BLaER1 (cell line): ENCODE results near the gene POLR2C.
A peak's percentile ranks its signal among the peaks of the same experiment; 100 is the strongest.
"Not testable (repeated sequence)": the region's sequence is repeated elsewhere in the genome, so short reads cannot be mapped to it uniquely, and the experiment has no call there.

Experiments
- H3K27ac ChIP-seq: shearing (Covaris generic); formaldehyde crosslinking; 2 replicates; pipeline ENCODE4 v1.8.1; 2022
- H3K27me3 ChIP-seq: shearing (Covaris generic); formaldehyde crosslinking; 2 replicates; pipeline ENCODE4 v1.8.1; 2022
- H3K36me3 ChIP-seq: shearing (Covaris generic); formaldehyde crosslinking; 2 replicates; pipeline ENCODE4 v1.8.1; 2022
- H3K4me1 ChIP-seq: shearing (Covaris generic); formaldehyde crosslinking; 2 replicates; pipeline ENCODE4 v1.8.1; 2022
- H3K4me2 ChIP-seq: shearing (Covaris generic); formaldehyde crosslinking; 2 replicates; pipeline ENCODE4 v1.8.1; 2022
- H3K4me3 ChIP-seq: shearing (Covaris generic); formaldehyde crosslinking; 2 replicates; pipeline ENCODE4 v1.8.1; 2022
- H3K9ac ChIP-seq: shearing (Covaris generic); formaldehyde crosslinking; 2 replicates; pipeline ENCODE4 v1.8.1; 2022
- H3K9me3 ChIP-seq: shearing (Covaris generic); formaldehyde crosslinking; 2 replicates; pipeline ENCODE4 v1.8.1; 2022
- H4K20me1 ChIP-seq: shearing (Covaris generic); formaldehyde crosslinking; 2 replicates; pipeline ENCODE4 v1.8.1; 2022
- Cebpa-rat ChIP-seq: shearing (Covaris generic); IDR thresholded peaks from 2 replicates; pipeline ENCODE4 v1.8.1; 2022

POLR2C gene

DNA sequence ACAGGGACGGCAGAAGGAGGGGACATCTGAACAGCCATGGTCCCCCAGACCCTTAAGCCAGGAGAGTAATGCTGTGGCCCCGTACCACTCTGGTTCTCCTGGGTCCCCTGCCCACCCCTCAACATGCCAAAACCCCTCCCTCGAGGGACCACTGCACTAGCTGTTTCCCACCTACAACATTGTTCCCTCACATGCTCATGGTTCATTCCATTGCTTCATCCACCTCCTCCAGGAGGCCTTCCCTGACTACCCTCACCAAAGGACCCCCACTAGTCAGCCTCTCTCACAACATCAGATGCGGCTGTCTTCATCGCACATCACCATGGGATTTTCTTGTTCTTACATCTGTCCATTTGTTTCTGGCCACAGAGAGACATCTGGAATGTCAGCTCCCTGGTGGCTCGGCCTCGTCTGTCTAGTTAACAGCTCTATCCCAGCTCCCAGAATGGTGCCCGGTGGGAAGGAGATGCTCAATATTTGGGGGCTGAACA, 22.1 kb downstream of the POLR2C start:
- Histone ChIP-seq H3K36me3 (no peaks in the 10 kb centered on the region), H3K4me3 (no peak overlapping the region), H4K20me1 (no peaks in the 10 kb centered on the region), H3K9me3 (peaks cover 6% of the 10 kb centered on the region), H3K27ac (no peak overlapping the region), H3K4me2 (peak overlapping the region; percentile 94; the same call in 1 of the 2 replicates), H3K4me1 (peaks cover 44% of the 10 kb centered on the region), H3K9ac (no peak overlapping the region), H3K27me3 (no peaks in the 10 kb centered on the region)
- TF ChIP-seq Cebpa-rat = no peak

DNA sequence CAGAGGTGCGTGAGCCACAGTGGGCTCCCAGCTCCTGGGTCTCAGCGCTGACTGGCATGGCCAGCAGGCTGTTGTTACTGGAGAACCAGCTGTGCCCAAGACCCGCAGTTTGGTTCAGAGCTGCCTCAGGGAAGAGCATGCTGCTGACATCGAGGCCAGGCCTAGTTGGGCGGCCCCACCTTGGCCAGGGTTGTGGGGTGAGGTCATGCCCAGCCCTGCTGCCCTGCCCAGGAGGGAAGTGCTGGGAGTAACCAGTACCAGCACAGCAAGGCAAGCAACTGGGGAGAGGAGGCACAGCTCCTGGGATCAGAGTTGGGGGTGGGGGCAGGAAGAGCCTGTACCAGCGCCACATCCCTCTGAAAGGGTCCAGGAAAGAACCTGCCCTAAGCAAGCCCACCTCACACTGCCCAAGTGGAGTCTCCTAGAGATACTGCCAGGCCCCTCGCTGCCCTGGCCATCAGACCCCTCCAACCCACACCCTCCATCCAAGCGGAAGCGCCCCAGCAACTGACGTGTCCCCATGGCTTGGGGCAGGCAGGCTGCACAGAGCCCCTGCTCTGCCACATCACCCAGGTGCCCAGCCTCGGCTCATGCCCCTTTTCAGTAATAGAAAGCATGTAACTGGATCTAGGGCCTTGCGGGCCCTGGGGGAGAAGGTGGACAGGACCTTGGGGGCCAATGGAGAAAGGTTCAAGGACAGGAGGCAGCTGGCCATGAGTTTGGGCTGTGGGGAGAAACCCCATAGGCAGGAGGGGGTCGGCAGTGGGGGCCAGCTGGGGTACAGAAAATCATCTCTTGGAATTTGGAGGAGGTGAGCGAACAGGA, 22.8 kb downstream of the POLR2C start:
- H3K4me1 ChIP-seq = peaks cover 36% of the 10 kb centered on the region
- peak overlapping the region; percentile 94 for H3K4me2 ChIP-seq
- peaks cover 9% of the 10 kb centered on the region for H3K9me3 ChIP-seq
- H4K20me1 ChIP-seq = no peaks in the 10 kb centered on the region
- peak overlapping the region; percentile 84 for H3K4me3 ChIP-seq
- peak overlapping the region; percentile 77 for H3K9ac ChIP-seq
- H3K27me3 ChIP-seq = no peaks in the 10 kb centered on the region
- no peaks in the 10 kb centered on the region for H3K36me3 ChIP-seq
- H3K27ac ChIP-seq = peak overlapping the region; percentile 68
- TF ChIP-seq Cebpa-rat = no peak

DNA sequence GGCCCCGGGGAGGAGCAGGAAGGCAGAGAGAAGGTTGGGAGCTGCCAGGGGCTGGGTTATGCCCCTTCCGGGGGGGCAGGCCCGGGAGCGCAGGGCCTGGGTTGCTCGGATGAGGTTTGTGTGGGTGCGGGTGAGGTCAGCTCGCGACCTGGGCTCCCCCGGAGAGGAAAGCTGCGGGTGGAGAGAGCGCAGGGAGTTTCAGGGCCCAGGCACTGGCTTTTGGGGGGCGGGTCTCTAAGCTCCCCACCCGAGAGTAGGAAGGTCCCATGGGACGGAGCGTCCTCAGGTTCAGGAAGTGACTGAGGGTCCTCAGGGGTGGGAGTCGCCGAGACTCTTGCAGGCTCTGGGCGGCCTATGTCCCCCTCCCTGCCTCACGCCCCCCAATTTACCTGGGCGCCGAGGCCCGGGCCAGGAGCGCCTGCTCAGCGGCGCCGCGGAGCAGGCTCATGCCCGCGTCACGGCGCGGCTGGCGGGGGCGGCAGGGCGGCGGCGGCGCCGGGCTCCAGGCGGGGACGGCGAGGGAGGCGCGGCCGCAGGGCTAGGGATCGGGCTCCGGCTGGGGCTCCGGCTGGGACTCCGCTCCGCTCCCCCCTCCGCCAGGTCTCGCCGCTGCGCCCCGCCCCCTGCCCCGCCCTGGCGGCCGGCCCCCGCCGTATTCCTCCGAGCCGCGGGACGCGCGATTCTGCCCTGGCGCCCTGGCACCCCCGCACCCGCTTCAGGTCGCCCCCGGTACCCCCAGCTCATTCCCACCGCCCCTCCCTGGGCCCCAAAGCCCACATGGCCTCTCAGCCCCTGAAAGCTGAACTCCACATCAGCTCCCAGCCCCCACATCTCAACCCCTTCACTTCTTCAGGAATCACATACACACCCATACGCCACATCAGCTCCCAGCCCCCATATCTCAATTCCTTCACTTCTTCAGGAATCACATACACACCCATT, 23.7 kb downstream of the POLR2C start, which contains the start of gene DOK4:
DOK4 (minus strand) TSS at position 578 of the 942 bp plus-strand sequence. CDS start 6,986 bp downstream, outside the sequence.
- Histone ChIP-seq H3K36me3 (no peaks in the 10 kb centered on the region), H3K9ac (peak within 1 kb of the TSS; percentile 77), H3K9me3 (peaks cover 9% of the 10 kb centered on the region), H3K4me3 (peak within 1 kb of the TSS; percentile 84), H3K4me1 (peaks cover 29% of the 10 kb centered on the region), H3K27ac (peak within 1 kb of the TSS; percentile 68), H3K4me2 (peak within 1 kb of the TSS; percentile 94), H3K27me3 (no peaks in the 10 kb centered on the region), H4K20me1 (no peaks in the 10 kb centered on the region)
- TF ChIP-seq Cebpa-rat = no peak

DNA sequence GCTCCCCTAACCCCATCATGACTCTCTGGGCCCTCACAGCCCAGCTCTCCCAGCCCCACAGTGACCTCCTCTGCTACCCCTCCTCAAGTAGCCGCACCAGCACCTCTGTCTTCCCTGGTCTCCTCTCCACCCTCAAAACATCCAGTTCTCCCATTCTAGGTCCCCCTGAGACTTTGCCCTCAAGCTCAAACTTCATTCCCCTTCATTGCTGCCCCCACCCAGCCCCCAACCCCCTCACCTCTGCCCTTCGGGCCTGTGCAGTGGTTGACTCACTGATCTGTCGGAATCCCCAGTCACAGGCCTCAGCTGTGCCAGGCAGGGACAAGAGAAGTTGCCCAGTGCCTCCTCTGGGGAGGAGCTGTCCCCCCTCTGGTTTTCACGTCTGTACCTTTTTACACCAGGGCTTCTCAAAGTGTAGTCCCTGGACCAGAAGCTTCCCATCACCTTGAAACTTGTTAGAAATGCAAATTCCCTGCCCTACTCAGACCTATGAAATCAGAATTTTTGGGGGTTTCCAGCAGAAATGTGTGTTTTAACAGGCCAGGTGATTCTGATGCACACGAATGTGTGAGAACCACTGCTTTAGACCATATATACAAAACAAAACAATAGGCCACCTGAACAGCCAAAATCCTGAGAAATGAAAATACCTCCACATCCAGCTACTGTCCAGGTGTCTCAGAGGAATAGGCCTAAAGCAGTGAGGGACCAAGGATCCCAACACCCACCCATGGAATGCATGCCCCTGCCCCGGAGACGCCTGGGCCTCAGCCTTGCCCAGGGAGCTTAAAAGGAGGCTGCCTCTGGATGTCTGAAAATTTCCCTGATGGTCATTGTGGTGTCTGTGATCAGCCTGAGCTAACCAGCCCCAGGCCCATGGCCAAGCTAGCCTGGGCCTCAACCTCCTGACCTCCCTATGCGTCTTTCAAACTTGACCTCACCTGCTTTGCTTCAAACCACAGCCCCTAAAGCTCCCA, 24.7 kb downstream of the POLR2C start:
- Histone ChIP-seq H3K4me3 (peak overlapping the region; percentile 84), H3K27ac (peak overlapping the region; percentile 44; the same call in 1 of the 2 replicates), H3K9me3 (peaks cover 11% of the 10 kb centered on the region), H3K4me1 (peaks cover 24% of the 10 kb centered on the region), H4K20me1 (no peaks in the 10 kb centered on the region), H3K9ac (no peak overlapping the region), H3K36me3 (no peaks in the 10 kb centered on the region), H3K4me2 (peak overlapping the region; percentile 94), H3K27me3 (no peaks in the 10 kb centered on the region)
- no peak for TF ChIP-seq Cebpa-rat

DNA sequence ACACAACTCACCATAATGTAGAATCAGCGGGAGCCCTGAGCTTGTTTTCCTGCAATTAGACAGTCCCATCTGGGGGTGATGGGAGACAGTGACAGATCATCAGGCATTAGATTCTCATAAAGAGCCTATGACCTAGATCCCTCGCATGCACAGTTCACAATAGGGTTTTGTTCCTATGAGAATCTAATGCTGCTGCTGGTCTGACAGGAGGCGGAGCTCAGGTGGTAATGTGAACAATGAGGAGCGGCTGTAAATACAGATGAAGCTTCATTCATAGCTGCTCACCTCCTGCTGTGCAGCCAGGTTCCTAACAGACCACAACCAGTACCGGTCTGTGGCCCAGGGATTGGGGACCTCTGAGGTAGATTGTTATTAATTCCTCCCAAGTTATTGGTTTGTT, 26.8 kb downstream of the POLR2C start:
- no peaks in the 10 kb centered on the region for H3K27me3 ChIP-seq
- H3K27ac ChIP-seq = no peak overlapping the region
- no peak overlapping the region for H3K9ac ChIP-seq
- H3K4me1 ChIP-seq = peaks cover 45% of the 10 kb centered on the region
- TF ChIP-seq Cebpa-rat = no peak
- H4K20me1 ChIP-seq = no peaks in the 10 kb centered on the region
- no peak overlapping the region for H3K4me2 ChIP-seq
- H3K36me3 ChIP-seq = no peaks in the 10 kb centered on the region
- no peak overlapping the region for H3K4me3 ChIP-seq
- peaks cover 20% of the 10 kb centered on the region for H3K9me3 ChIP-seq

DNA sequence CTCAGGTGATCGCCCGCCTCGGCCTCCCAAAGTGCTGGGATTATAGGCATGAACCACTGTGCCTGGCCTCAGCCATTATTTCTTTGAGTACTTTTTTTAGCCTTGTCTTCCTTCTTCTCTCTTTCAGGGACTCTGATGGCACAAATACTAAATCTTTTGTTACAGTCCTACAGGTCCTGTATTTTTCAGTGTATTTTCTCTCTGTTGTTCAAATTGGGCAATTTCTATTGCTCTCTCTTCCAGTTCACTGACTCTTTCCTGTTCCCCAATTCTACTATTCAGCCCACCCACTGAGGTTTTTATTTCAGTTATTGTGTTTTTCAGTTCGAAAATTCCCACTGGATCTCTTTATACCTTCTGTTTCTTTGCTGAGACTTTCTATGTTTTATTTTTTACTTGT, 31.3 kb downstream of the POLR2C start:
- Histone ChIP-seq H3K9me3 (peaks cover 20% of the 10 kb centered on the region), H4K20me1 (no peaks in the 10 kb centered on the region), H3K27ac (peak overlapping the region; percentile 33; the same call in 1 of the 2 replicates), H3K9ac (no peak overlapping the region; the same call in 1 of the 2 replicates), H3K36me3 (no peaks in the 10 kb centered on the region), H3K4me1 (peaks cover 30% of the 10 kb centered on the region), H3K27me3 (no peaks in the 10 kb centered on the region), H3K4me2 (peak overlapping the region; percentile 61), H3K4me3 (no peak overlapping the region)
- TF ChIP-seq Cebpa-rat = peak; percentile 35; the same call in 1 of the 2 replicates

DNA sequence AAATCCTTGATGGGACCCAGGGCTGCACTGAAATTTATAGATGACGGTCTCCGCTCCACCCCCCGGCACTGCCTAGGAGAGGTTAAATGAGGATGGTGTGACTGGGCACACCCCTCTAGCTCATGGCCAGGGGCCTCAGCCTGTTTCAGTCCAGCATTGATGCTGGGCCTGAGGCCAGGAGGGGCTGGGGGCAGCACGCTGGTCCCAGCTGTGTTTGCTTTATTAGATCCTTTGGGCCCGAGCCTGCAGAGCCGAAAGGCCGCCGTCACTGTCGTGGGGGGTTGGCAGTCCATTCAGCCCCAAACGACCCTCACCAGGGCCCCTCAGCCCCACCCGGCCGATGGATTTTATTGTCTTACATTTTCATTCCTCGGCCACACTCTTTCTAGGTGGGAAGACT, 34.6 kb downstream of the POLR2C start:
- H3K4me1 ChIP-seq = peaks cover 52% of the 10 kb centered on the region
- H3K36me3 ChIP-seq = no peaks in the 10 kb centered on the region
- H4K20me1 ChIP-seq = no peaks in the 10 kb centered on the region
- no peak overlapping the region for H3K9ac ChIP-seq
- H3K9me3 ChIP-seq = peaks cover 9% of the 10 kb centered on the region
- no peak overlapping the region for H3K27ac ChIP-seq
- no peak overlapping the region for H3K4me3 ChIP-seq
- TF ChIP-seq Cebpa-rat = no peak
- no peaks in the 10 kb centered on the region for H3K27me3 ChIP-seq
- no peak overlapping the region for H3K4me2 ChIP-seq

DNA sequence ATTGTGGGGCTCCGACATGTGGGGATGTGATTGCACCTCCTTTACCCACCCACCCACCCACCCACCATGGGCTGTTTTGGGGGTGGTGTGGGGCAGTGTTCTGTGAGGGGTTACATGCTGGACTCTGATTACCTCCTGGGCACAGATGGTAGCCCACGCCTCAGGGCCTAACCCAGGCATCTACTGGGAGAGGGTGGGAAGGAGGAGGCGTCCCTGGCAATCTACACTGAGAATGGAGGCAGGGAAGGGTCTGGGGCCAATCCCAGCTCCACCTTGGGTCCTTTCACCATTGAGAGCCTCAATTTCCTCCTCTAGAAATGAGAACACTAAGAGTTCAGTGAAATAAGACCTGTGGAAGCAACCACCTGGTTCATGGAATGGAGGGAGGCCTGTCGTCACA, 35.6 kb downstream of the POLR2C start:
- Histone ChIP-seq H3K4me2 (no peak overlapping the region), H3K27ac (no peak overlapping the region), H3K4me3 (no peak overlapping the region), H3K9ac (no peak overlapping the region), H3K4me1 (peaks cover 52% of the 10 kb centered on the region), H3K9me3 (0 out of 2 replicates have a peak, but pooled peaks cover 1% of the 10 kb centered on the region), H3K27me3 (no peaks in the 10 kb centered on the region), H4K20me1 (no peaks in the 10 kb centered on the region), H3K36me3 (no peaks in the 10 kb centered on the region)
- no peak for TF ChIP-seq Cebpa-rat

DNA sequence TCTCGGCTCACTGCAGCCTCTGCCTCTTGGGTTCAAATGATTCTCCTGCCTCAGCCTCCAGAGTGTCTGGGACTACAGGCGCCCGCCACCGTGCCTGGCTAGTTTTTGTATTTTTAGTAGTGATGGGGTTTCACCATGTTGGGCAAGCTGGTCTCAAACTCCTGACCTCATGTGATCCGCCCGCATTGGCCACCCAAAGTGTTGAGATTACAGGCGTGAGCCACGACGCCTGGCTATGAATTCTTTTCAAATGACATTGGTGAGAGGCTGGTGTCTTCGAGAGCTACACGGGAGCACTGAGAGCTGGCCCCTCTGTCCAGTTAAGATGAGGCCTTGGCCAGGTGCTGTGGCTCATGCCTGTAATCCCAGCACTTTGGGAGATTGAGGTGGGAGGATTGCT, 37.5 kb downstream of the POLR2C start:
- peaks cover 52% of the 10 kb centered on the region for H3K4me1 ChIP-seq
- not testable (repeated sequence) for H3K36me3 ChIP-seq, H3K9me3 ChIP-seq, H4K20me1 ChIP-seq, H3K4me3 ChIP-seq, H3K27me3 ChIP-seq, H3K27ac ChIP-seq, H3K9ac ChIP-seq
- H3K4me2 ChIP-seq = peak overlapping the region; percentile 90
